C4-2B (cell line): ENCODE measurements around the gene KRT17.
"Not testable (repeated sequence)": the region's sequence is repeated elsewhere in the genome, so short reads cannot be mapped to it uniquely, and the experiment has no call there.

Experiments
- CTCF ChIP-seq: fragments of 450-650 bp; conservative IDR thresholded peaks from 2 replicates; pipeline ENCODE4 v1.5.1; 2017; ENCODE audit warnings: mild to moderate bottlenecking
- ZFX ChIP-seq: fragments of 450-650 bp; IDR thresholded peaks from 2 replicates; pipeline ENCODE4 v1.6.1; 2017

- TF ChIP-seq CTCF, ZFX: not testable (repeated sequence)
These were observed 1.1 kb downstream of the KRT17 start for GRCh38 chr17:41623184-41623861.
